Endometrial microvascular endothelial cells (primary cell): Measurements from ENCODE around the gene DNAJC7. TPM values are rescaled to one million over a fixed set of nuclear protein-coding genes. Genes with fewer than 3 reads are reported as not detected.

Source experiments
- in situ Hi-C: cut with HindIII; loops from 2 replicates; pipeline ENCODE4 v1.10.0; 2017; ENCODE audit warnings: low sequenced_read_pairs, low pct_unique_long_range_greater_than_20kb; ENCODE audit errors: inconsistent ontology term
- total RNA-seq: library from RNA; depleted of rRNA; stranded (reverse); fragments of >200 nt; gene quantifications from one replicate; pipeline ENCODE4 v1.2.3, GENCODE V29; 2015; ENCODE audit errors: inconsistent ontology term

Gene DNAJC7
- total RNA-seq, 1 donor from 2014 or later: 66.0 TPM

DNA sequence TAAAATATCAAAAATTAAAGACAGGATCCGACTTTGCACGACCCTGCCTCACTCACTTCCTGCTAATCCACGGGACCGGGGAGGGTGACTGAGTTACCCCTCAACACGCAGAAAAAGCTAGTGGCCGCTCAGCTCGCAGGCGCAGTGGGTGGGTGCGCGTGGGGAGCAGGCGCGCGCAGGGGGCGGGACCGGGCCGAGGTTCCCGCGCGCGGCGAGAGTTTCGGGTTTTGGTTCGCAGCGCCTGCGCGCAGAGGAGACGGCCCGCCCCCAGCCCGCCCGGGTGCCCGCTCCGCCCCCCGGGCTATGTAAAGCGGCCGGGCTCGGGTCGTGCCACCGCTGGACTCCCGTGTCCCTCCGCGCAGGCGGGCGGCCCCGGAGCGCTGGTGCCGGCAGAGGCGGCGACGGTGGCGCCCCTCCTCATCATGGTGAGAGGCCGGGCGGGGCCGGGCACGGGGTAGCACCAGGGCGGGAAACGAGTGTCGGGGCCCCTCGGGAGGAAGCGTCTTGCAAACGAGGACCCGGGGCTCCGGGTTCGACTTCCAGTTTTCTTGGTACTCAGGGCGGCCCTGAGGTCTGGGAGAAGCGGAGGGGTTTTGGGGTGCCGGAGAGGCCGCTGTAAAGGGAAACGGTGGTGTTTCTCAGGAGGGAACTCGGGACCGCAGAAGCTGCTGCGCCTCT, 50.6 kb downstream of the DNAJC7 start, which contains the start of gene CNP:
TSS of gene CNP (plus strand) at position 333 of the 678 bp plus-strand sequence. CDS start at position 423, 90 bp downstream.
- in situ Hi-C loops: loop anchor here (25.0 kb wide), 1 partner anchor 146 kb away; the partner anchor contains the start of genes DHX58, HSPB9 and KAT2A

DNA sequence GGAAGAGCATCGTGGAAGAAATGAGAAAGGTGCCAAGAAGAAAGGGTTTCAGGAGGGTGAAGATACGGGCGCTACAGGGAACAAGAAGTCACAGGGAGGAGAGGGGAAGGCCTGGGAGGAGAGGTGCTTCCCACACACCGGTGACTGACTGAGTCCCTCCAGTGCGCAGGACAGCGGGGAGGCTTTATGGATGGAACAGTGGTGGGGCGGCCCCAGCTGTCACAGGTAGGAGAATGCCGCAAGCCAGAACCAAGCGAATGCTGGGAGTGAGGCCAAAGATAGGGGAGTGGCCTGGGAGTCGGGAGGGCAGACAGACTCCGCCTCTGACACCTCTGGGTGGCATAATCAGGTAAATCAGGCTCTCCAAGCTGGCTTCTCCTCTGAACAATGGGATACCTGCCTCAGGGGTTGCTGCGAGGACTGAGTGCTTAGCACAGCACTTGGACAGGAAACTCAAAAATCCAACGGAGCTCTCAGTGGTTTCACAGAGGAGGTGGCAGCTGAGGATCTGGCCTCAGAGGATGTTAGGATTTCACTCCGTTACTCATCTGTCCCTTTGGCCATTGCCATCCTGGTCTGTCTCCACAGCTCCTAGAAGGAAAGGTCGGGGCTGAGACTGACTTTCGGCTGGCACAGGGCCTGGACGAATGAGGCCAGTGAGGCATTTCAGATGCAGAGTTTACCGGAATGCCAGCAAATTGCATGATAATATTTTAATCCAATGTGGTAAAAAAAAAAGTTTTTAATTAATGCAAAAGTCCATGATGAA, 51.4 kb downstream of the DNAJC7 start:
- in situ Hi-C loops: loop anchor here (25.0 kb wide), 1 partner anchor 146 kb away; the partner anchor contains the start of genes DHX58, HSPB9 and KAT2A

DNA sequence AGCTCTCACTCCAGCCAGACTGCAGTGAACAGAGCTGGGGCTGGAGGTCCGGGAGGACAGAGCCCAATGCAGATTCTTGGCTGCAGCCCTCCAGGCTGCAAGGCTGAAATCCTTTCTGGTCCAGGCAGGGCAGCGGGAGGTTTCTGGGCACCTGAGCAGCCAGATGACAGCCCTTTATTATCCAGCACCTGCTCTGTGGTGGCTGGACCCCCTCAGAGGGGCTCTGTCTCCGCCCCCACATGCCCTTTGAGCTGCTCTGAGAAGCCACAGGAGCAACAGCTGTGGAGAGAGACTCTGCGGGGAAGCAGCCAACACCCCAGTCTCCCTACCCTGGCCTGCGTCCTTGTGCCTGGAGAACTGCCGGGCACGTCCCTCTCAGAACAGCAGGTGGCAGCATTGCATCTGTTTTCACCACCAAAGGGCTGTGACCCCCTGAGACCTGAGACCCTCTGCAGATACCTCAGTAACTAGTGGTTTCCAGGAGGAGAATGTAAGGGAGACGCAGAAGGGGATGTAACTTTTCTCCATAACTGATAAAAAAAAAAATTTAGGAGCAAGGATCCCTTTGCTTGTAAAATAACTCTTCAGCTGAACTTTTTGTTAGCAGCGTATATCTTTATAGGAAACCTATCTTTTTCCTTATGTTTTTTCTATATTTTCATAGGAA, 54.3 kb downstream of the DNAJC7 start:
- in situ Hi-C loops: loop anchor here (25.0 kb wide), 1 partner anchor 149 kb away; the partner anchor contains the start of genes DHX58, HSPB9 and KAT2A

DNA sequence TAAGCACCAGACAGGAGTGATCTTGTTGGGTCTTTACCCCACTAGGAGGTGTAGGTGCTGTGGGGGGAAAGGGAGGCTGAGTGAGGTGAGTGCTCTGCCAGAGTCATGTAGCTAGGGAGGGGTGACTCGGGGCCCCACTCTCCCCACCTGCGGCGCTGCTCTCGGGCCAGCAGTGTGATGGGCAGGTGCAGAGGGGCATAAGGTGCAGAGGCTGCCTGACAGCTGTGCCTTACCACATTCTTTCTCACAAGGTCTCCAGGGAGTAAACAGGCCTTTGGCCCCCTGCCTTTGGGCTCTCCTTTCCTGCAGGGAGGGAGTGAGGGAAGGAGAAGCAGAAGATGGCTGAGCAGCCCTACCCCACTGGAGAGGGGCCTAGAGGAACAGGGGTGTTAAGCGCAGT, 55.1 kb downstream of the DNAJC7 start:
- in situ Hi-C loops: loop anchor here (25.0 kb wide), 1 partner anchor 150 kb away; the partner anchor contains the start of genes DHX58, HSPB9 and KAT2A

DNA sequence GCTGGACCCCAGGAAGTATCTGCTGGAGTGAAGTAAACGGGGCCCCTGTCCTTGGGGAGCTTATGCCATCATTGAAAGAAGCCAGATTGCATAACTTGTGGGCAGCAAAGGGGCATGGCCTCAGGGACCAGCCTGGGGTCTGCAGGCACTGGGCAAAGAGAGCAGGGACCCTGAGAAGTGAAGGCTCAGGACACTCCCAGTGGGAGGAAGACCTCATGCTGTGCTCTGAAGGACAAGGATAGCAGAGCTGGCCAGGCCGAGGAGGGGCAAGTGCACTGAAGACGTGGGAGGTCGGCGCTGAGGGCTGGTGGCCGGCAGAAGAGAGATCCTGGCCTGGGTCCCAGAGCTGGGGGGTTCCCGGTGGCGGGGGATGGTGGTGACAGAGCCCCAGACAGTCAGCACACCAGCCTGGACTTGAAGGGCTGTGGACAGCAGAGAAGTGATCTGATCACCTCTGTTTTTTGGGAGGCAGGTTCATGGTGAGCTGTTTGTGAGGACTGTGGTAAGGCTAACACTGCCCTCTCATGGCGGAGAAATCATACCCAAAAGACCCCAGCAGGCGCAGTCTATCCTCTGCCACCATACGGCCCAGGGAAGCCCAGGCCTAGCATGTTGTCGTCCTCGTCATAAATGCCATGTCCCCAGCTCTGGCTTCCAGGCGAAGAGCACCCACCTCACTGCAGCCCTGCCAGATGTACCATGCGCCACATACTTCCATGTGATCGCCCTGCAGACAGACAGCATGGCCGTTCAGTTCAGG, 57.7 kb downstream of the DNAJC7 start:
- in situ Hi-C loops: loop anchor here (25.0 kb wide), 1 partner anchor 153 kb away; the partner anchor contains the start of genes DHX58, HSPB9 and KAT2A

DNA sequence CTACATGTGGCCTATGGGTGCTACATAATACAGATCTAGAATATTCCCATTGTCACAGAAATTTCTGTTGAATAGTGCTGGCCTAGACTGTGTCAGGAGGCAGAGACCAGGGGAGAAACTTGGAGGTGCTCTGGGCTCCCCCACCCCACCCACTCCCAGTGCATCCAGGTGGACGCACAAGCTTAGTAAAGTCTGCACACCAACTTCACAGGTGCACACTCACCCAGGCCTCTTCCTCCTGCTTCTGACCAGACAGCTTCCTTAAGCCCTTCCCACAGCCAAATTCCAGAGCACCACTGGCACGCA, 58.3 kb downstream of the DNAJC7 start:
- in situ Hi-C loops: loop anchor here (25.0 kb wide), 1 partner anchor 153 kb away; the partner anchor contains the start of genes DHX58, HSPB9 and KAT2A

DNA sequence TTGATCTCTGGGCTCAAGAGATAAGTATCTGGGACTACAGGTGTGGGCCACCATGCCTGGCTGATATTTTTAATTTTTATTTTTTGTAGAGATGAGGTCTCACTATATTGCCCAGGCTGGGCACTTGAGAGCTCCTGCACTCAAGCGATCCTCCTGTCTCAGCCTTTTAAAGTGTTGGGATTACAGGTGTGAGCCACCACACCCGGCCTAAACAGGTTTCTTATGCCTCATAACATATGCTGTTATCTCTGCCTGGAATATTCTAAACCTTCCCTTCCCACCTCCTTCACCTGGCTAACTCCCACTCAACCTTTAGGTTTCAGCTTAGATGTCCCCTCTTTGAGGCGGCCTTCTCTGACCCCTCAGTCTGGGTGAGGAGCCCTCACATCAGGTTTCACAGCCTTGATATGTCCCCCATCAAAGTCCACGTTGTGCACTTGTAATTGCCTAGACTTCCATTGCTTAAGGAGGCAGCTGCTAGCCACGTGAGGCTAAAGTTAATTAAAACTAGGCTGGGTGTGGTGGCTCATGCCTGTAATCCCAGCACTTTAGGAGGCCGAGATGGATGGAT, 59.3 kb downstream of the DNAJC7 start:
- in situ Hi-C loops: loop anchor here (25.0 kb wide), 1 partner anchor 154 kb away; the partner anchor contains the start of genes DHX58, HSPB9 and KAT2A

DNA sequence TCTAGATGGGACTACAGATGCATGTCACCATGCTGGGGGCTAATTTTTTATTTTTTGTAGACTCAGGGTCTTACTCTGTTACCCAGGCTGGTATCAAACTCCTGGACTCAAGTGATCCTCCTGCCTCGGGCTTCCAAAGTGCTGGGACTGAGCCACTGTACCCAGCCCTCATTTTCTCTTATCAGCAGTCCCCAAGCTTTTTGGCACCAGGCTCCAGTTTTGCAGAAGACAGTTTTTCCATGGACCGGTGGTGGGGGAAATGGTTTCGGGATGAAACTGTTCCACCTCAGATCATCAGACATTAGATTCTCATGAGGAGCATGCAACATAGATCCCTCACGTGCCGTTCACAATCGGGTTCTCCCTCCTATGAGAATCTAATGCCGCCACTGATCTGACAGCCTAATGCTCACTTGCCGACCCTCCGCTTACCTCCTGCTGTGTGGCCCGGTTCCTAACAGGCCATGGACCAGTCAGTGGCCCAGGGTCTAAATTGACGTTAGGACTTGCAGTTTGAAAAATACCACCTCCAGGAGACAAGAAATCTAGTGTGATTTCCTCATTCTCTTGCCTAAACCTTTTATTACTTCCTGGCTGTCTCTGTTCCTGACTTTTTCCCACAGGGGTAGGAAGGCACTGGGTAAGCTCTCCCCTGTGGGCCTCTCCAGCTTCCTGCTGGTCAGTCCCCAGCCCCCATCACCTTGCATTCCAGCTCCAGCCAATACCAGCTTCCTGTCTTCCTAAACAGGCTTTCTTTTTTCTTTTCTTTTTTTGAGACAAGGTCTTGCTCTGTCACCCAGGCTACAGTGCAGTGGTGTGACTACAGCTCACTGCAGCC, 60.0 kb downstream of the DNAJC7 start:
- in situ Hi-C loops: loop anchor here (25.0 kb wide), 1 partner anchor 155 kb away; the partner anchor contains the start of genes DHX58, HSPB9 and KAT2A

DNA sequence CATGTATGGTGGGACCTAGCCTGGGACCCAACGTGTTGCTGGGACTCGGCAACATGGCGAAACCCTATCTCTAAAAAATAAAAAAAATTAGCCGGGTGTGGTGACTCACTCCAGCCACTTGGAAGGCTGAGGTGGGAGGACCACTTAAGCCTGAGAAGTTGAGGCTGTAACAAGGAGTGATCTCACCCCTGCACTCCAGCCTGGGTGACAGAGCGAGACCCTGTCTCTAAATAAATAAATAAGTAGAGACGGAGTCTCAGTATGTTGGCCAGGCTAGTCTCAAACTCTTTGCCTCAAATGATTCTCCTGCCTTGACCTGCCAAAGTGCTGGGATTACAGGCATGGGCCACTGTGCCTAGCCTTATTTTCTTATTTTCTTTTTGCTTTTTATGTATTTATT, 60.7 kb downstream of the DNAJC7 start:
- in situ Hi-C loops: loop anchor here (25.0 kb wide), 1 partner anchor 156 kb away; the partner anchor contains the start of genes DHX58, HSPB9 and KAT2A

DNA sequence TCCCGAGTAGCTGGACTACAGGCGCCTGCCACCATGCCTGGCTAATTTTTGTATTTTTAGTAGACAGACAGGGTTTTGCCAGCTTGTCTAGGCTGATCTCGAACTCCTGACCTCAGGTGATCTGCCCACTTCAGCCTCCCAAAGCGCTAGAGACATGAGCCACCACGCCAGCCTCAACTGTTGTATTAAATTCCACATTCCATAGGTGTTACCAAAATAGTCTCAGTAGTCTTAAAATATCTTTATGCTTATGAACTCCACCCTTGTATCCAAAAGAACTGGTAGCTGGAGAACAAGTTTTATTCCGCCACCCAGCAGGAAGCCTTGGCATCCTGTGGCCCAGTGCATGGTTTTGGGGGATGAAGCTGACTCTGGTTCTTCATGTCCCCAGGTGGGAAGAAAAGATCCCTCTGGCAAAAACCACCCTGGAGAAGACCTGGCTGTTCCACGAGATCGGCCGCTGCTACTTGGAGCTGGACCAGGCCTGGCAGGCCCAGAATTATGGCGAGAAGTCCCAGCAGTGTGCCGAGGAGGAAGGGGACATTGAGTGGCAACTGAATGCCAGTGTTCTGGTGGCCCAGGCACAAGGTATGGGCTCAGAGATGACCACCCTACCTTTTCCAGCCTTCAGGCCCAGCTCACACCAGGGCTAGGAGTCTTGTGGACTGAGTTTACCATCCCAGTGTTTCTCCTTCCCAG, 68.3 kb downstream of the DNAJC7 start:
- in situ Hi-C loops: no loop called here

DNA sequence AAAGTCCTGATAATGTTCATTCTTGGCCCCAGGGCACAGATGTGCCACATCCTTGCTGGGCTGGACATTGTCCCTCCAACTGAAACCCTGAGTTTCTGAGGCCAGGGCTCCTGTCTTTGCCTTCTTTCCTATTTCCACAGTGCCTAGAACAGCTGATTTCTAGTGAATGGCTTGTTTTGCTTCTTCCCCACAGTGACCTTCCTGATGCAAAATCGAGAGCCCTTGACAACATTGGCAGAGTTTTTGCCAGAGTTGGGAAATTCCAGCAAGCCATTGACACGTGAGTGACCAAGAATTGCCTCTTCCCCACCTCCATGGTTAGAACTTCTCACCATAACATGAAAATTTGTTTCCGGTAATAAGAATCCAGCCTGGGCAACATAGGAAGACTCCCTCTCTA, 72.3 kb downstream of the DNAJC7 start:
- in situ Hi-C loops: no loop called here

DNA sequence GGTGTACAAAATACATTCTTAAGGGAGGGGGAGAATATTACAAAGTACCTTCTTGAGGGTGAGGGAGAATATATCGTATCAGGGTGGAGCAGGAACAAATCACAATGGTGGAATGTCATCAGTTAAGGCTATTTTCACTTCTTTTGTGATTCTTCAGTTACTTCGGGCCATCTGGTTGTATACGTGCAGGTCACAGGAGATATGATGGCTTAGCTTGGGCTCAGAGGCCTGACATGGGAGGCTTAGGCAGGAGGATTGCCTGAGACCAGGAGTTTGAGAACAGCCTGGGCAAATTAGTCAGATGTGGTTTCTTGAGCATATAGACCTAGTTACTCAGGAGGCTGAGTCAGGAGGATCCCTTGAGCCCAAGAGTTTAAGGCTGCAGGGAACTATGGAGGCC, 73.7 kb downstream of the DNAJC7 start:
- in situ Hi-C loops: no loop called here

DNA sequence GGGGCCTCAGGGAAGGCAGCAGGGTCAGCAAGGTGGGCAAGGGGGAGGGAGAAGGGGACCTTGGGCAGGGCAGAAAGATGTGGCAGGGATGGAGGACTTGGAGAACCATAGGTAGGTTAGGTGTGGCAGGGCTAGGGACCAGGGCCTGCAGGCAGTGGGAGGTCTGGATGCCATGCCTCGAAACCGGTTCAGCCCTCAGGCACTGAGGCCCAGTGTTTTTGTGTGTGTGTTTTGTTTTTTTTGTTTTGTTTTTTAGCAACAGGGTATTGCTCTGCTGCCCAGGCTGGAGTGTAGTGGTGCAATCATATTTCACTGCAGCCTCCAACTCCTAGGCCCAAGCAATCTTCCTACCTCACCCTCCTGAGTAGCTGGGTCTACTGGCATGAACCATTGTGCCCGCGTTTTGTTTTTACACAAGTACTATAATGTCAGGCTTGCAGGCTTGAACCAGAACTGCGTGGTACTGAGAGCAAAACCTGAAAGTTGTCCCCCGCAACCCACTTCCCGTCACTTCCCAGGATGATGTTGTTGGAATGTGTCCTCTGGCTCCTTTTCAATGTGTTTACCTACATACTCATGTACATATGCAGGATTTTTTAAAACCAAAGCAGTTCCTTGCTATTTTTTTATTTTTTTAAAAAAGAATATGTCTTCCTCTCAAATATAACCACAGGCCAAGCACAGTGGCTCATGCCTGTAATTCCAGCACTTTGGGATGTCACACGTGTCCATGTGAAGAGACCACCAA, 74.4 kb downstream of the DNAJC7 start:
- in situ Hi-C loops: no loop called here

DNA sequence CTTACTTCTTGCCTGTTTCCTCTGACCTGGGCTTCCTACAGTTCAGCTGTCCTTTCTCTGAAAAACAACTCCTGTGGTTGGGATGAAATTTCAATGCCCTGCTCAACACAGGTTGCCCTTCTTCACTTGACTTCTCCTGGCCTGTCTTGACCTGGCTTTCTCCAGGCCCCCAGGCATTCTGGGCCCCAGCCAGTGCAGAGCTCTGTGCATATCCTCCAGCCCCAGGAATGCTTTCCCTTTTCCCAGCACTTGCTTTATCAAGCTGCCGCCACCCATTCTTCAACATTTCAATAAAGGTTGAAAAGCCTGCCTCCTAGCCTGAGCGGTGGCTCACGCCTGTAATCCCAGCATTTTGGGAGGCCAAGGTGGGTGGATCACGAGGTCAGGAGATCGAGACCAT, 76.1 kb downstream of the DNAJC7 start:
- in situ Hi-C loops: no loop called here

DNA sequence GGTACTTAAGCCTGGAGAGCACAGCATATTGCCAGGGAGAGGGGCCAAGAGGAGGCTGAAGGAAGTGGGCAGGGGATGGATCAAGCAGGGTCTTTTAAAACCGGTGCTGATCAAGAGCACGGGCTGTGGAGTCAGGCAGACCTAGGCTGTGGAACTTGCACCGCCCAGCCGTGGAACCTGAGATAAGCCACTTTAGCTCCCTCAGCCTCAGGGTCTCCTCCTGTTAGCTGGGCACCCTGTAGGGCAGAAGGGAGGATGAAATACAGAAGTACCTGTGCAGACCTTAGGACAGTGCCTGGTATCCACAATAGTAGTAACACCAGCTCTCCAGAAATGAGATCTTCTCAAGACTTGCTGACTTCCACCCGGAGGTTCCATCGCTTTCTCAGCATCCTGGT, 77.5 kb downstream of the DNAJC7 start:
- in situ Hi-C loops: no loop called here

DNA sequence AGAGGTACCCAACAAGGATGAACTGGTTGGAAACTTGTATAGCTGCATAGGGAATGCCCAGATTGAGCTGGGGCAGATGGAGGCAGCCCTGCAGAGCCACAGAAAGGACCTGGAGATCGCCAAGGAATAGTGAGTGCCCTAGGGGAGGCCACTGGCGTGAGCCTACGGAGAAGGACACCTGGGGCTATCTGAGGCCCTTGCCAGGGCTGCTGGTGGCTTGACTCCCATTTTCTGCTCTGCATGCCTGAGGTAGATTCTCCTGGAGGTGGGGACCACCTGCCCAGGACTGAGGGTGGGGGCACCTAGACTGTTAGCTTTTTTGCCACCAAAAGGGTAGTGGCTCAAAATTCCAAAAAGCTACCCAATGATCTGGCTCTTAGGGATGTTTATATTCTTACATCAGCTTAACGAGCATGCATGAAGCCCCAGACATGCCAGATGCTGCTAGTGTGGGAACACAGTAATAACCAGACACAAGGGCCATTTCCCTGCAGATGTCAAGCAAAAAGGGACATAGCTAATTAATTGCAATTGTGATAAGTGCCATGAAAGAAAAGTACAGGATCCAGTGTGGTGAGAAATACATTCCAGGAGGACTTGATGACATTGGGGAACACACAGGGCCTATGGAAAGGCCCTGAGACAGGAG, 78.1 kb downstream of the DNAJC7 start:
- in situ Hi-C loops: no loop called here
